Nephron (organoid): ENCODE results near the gene OR2T8.
"Not testable (repeated sequence)": the region's sequence is repeated elsewhere in the genome, so short reads cannot be mapped to it uniquely, and the experiment has no call there.

Experiments
- H3K27ac Mint-ChIP-seq, 3 experiments: 2 replicates each; pipeline ENCODE4 v1.8.0; 2020; ENCODE audit warnings: mixed read lengths in 3 of 3, mild to moderate bottlenecking in 2 of 3, moderate library complexity in 1 of 3
- H3K27me3 Mint-ChIP-seq: 2 replicates; pipeline ENCODE4 v1.8.0; 2021; ENCODE audit warnings: low read depth, mild to moderate bottlenecking, moderate library complexity, mixed read lengths
- H3K36me3 Mint-ChIP-seq: 2 replicates; pipeline ENCODE4 v1.8.0; 2020; ENCODE audit warnings: low read depth, mixed read lengths
- H3K4me1 Mint-ChIP-seq: 2 replicates; pipeline ENCODE4 v1.8.0; 2020; ENCODE audit warnings: mixed read lengths
- H3K4me3 Mint-ChIP-seq, 3 experiments: 2 replicates each; pipeline ENCODE4 v1.8.0; 2020; ENCODE audit warnings: mild to moderate bottlenecking in 3 of 3, mixed read lengths in 3 of 3, moderate library complexity in 2 of 3
- H3K9me3 Mint-ChIP-seq: 2 replicates; pipeline ENCODE4 v1.8.0; 2020; ENCODE audit warnings: mixed read lengths
- TF ChIP-seq, protein P1 (sequence below), 3 experiments: fragments of 200-600 bp; sonication (generic); IDR thresholded peaks; one replicate each; pipeline ENCODE4 v1.5.0; 2021; ENCODE audit warnings: antibody characterized with exemption in 3 of 3; ENCODE audit not compliant: unreplicated experiment in 3 of 3

OR2T8 gene

DNA sequence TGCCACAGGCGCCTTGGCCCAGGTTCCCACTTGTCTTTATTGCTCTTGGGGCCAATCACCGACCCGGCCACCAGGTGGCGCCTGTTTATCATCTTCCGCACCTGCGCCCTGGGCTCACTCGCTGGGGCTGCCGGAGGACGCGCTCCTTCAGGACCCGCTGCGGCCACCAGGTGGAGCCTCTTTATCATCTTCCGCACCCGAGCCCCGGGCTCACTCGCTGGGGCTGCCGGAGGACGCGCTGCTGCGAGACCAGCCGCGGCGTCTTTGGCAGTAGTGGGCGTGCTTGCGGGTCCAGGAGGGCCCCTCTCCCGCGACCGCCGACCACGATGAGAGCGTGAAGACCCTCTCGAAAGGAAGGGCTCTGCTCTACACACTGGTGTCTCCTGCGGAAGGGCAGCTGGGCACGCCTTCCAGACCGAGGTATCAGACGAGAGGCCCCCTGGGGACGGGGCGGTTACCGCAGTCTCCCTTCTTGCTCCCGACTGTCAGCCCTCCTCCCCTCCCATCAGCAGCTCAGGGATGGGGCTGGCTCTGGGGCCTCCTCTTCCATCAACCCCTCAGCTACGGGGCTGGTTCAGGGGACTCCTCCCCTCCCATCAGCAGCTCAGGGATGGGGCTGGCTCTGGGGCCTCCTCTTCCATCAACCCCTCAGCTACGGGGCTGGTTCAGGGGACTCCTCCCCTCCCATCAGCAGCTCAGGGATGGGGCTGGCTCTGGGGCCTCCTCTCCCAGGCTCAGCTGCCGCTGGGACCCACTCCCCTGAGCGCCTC is 17.1 kb downstream of the OR2T8 start:
- H3K27ac Mint-ChIP-seq, H3K27me3 Mint-ChIP-seq, H3K4me1 Mint-ChIP-seq, H3K36me3 Mint-ChIP-seq: not testable (repeated sequence)
- Mint-ChIP-seq H3K4me3 (peak overlapping the region in 2 of 3 experiments; percentile 26 to 72), H3K9me3 (peaks cover 18% of the 10 kb centered on the region)
- TF ChIP-seq, protein P1, sequence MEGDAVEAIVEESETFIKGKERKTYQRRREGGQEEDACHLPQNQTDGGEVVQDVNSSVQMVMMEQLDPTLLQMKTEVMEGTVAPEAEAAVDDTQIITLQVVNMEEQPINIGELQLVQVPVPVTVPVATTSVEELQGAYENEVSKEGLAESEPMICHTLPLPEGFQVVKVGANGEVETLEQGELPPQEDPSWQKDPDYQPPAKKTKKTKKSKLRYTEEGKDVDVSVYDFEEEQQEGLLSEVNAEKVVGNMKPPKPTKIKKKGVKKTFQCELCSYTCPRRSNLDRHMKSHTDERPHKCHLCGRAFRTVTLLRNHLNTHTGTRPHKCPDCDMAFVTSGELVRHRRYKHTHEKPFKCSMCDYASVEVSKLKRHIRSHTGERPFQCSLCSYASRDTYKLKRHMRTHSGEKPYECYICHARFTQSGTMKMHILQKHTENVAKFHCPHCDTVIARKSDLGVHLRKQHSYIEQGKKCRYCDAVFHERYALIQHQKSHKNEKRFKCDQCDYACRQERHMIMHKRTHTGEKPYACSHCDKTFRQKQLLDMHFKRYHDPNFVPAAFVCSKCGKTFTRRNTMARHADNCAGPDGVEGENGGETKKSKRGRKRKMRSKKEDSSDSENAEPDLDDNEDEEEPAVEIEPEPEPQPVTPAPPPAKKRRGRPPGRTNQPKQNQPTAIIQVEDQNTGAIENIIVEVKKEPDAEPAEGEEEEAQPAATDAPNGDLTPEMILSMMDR (IDR thresholded peaks at IDR 0.05; ENCODE audit: unreplicated experiment in 3 of 3), result peak; percentile 42 to 62 (median 46)

DNA sequence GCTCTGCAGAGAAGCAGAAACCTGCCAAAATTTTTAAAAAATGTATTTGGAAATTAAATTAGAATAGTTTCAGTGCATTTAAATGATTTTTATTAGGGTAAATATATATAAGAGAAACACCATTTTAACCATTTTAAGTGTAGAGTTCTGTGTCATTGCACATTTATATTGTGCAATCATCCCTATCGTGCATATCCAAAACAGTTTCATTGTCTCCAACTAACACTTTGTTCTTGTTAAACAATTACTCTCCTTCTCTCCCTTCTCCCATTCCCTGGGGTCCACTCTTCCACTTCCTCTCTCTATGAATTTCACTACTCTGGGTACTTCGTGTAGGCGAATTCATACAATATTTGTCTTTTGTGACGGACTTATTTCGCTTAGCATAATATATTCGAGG is 22.6 kb downstream of the OR2T8 start:
- H3K36me3 Mint-ChIP-seq, result no peaks in the 10 kb centered on the region
- no peaks in the 10 kb centered on the region for H3K4me1 Mint-ChIP-seq
- H3K27me3 Mint-ChIP-seq, result no peaks in the 10 kb centered on the region
- TF ChIP-seq, protein P1 (IDR thresholded peaks at IDR 0.05; ENCODE audit: unreplicated experiment in 3 of 3), result no peak
- H3K4me3 Mint-ChIP-seq, result no peak overlapping the region
- H3K9me3 Mint-ChIP-seq, result peaks cover 27% of the 10 kb centered on the region
- H3K27ac Mint-ChIP-seq, result no peak overlapping the region

DNA sequence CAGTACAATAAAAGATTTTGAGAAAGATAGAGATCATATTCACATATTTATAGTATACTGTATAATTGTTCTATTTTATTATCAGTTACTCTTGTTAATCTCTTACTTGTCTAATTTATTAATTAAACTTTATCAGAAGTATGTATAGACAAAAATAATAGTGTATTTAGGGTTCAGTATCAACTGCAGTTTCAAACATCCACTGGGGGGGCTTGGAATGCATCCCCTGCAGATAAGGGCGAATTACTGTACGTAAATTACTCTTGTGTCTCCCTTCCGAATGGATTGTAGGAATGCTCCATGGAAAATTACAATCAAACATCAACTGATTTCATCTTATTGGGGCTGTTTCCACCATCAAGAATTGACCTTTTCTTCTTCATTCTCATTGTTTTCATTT is 28.5 kb downstream of the OR2T8 start, which contains the start of gene OR2L8:
OR2L8 (plus strand) TSS at position 301 of the 400 bp plus-strand sequence; CDS start at position 301, 0 bp downstream.
- Mint-ChIP-seq H3K27me3 (no peaks in the 10 kb centered on the region), H3K27ac (no peak within 1 kb of the TSS), H3K4me3 (no peak within 1 kb of the TSS), H3K36me3 (no peaks in the 10 kb centered on the region), H3K9me3 (peaks cover 42% of the 10 kb centered on the region), H3K4me1 (no peaks in the 10 kb centered on the region)
- TF ChIP-seq, protein P1 (IDR thresholded peaks at IDR 0.05; ENCODE audit: unreplicated experiment in 3 of 3), result no peak

DNA sequence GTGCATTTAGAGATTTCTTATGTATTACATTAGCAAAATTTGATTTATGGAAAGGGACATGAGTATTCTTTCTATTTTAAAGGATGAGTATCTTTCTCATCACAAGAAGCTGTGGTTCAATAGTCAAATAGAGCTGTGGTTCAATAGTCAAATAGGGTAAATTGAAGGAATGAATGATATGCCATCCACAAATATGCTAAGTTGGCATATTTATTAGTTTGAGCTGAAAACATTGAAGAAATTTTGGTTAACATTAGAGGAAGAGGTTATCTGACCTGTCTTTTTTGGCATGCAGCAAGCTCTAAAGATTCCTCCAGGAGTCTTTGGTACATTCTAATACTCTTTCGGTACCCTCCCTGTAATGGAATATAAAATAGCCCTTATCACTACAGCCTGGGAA is 33.4 kb downstream of the OR2T8 start:
- Mint-ChIP-seq H3K36me3 (no peaks in the 10 kb centered on the region), H3K4me1 (no peaks in the 10 kb centered on the region), H3K9me3 (peaks cover 31% of the 10 kb centered on the region), H3K27me3 (no peaks in the 10 kb centered on the region), H3K4me3 (no peak overlapping the region), H3K27ac (no peak overlapping the region)
- TF ChIP-seq, protein P1 (IDR thresholded peaks at IDR 0.05; ENCODE audit: unreplicated experiment in 3 of 3), result no peak

DNA sequence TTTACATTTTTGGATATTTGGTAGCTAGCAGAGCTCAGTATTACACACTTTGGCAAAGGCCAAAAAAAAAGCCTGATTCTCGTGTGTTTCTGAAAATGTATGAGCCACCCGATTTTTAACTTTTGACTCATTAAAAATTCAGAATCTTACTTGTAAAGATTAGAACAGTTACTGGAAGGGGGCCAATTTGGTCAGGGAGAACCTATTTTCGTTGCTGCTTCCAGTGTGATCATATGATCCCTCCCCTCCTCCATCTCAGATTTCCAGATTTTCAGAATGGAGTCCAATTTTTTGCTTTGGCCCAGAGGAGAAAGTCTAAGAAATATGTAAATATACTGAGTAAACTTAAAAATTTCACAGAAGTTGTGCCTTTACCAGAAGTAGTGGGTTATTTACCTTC is 41.7 kb downstream of the OR2T8 start:
- H3K4me1 Mint-ChIP-seq, result no peaks in the 10 kb centered on the region
- H3K27me3 Mint-ChIP-seq, result no peaks in the 10 kb centered on the region
- no peak overlapping the region for H3K4me3 Mint-ChIP-seq
- H3K36me3 Mint-ChIP-seq, result no peaks in the 10 kb centered on the region
- H3K9me3 Mint-ChIP-seq, result peaks cover 32% of the 10 kb centered on the region
- no peak overlapping the region for H3K27ac Mint-ChIP-seq
- TF ChIP-seq, protein P1 (IDR thresholded peaks at IDR 0.05; ENCODE audit: unreplicated experiment in 3 of 3), result no peak
